GM10248 (cell line): Measurements from ENCODE around the gene PRDM1.

Experiments
- CTCF ChIA-PET: fragments of 300-600 bp; sonication (Branson Sonifier 250); formaldehyde crosslinking; extraction: SDS; loops from one replicate; lab custom pipeline; 2021; ENCODE audit warnings: antibody characterized with exemption; lab: Yijun Ruan, JAX
- POLR2A ChIA-PET: fragments of 350-650 bp; sonication (Branson Sonifier 250); formaldehyde crosslinking; extraction: SDS; loops from one replicate; lab custom pipeline; 2020; ENCODE audit warnings: antibody characterized with exemption; lab: Yijun Ruan, JAX
- DNase-seq: peaks from one replicate; pipeline ENCODE4 v3.0.0; 2012; ENCODE audit errors: extremely low spot score
- TF ChIP-seq, protein P1 (sequence below): IDR thresholded peaks from 2 replicates; pipeline ENCODE4 v1.5.1; 2012; ENCODE audit warnings: mild to moderate bottlenecking, low read depth; ENCODE audit errors: extremely low read depth, missing control alignments, control extremely low read depth

Gene PRDM1

GRCh38 chr6:106134087-106134770 lies 48.1 kb downstream of the PRDM1 start:
- ChIA-PET CTCF (interaction anchor here (1.7 kb wide), 1 partner anchor 8 kb away, joined by 7 read pairs; no protein-coding TSS in a partner anchor), POLR2A (no interaction called here)
- TF ChIP-seq, protein P1, sequence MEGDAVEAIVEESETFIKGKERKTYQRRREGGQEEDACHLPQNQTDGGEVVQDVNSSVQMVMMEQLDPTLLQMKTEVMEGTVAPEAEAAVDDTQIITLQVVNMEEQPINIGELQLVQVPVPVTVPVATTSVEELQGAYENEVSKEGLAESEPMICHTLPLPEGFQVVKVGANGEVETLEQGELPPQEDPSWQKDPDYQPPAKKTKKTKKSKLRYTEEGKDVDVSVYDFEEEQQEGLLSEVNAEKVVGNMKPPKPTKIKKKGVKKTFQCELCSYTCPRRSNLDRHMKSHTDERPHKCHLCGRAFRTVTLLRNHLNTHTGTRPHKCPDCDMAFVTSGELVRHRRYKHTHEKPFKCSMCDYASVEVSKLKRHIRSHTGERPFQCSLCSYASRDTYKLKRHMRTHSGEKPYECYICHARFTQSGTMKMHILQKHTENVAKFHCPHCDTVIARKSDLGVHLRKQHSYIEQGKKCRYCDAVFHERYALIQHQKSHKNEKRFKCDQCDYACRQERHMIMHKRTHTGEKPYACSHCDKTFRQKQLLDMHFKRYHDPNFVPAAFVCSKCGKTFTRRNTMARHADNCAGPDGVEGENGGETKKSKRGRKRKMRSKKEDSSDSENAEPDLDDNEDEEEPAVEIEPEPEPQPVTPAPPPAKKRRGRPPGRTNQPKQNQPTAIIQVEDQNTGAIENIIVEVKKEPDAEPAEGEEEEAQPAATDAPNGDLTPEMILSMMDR: no peak
- DNase-seq: no peak

DNA sequence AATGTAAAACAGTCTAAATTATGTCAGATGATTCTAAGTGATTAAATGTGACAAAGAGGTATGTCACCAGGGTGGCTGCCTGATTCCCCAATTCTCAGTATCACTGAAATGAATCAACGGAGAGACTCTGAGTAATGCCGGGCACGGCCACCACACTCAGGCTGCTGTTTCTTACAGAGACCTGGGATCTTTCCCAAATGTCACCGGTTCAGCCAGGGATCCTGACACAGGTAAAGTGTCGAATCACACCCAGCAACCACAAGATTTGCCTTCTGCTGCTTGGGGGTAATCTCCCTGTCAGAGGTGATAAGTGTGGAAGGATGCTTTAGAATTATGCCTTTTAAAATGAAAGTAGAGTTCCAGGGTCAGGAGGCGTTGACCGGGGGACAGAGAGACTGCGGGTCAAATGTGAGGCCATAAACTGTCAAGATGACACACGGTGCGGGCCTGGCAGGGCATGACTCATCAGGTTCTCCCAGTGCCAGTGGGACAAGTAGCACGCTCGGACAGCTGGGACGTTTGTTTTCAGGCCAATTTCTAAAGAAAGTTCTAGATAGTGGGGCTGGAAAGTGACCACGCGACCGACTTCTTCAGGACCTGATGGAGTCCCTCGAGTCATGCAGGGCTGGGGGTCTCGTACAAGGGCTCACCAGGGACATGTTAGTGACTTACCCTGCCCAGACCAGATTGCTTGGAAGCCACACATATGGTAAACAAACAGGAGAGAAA lies 48.9 kb downstream of the PRDM1 start:
- DNase-seq: no peak
- ChIA-PET POLR2A (no interaction called here), CTCF (interaction anchor here (1.0 to 1.3 kb wide), 2 partner anchors 88 to 732 kb away, joined by 3 read pairs; partner anchors contain the start of gene PREP)
- TF ChIP-seq, protein P1: no peak

GRCh38 chr6:106135911-106136571 lies 49.9 kb downstream of the PRDM1 start:
- no peak for DNase-seq
- ChIA-PET POLR2A (no interaction called here), CTCF (interaction anchor here (0.8 to 1.3 kb wide), 5 partner anchors 10 to 733 kb away, joined by 3 read pairs; partner anchors contain the start of gene PREP)
- TF ChIP-seq, protein P1: no peak

DNA sequence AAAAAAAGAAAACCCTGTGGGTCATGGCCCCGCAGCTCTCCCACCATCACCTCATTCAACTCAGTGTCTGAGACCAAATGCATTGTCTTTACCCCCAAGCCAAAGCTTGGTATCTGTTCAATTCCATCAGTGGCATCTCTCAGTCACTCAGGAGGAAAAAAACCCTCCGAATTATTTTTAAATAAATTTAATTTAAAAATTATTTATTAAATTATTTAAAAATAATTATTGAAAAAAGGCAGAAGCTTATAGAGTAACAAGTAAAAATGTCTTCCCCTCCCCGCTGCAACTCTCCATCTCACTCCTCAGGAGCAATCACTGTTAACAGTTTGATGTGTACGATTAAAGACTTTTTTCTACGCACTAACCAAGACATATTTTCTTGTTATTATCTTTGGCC lies 50.7 kb downstream of the PRDM1 start:
- POLR2A ChIA-PET: no interaction called here
- TF ChIP-seq, protein P1: no peak
- no peak for DNase-seq
- CTCF ChIA-PET: interaction anchor here (0.8 to 1.3 kb wide), 4 partner anchors 10 to 87 kb away, joined by 3 read pairs; no protein-coding TSS in a partner anchor

DNA sequence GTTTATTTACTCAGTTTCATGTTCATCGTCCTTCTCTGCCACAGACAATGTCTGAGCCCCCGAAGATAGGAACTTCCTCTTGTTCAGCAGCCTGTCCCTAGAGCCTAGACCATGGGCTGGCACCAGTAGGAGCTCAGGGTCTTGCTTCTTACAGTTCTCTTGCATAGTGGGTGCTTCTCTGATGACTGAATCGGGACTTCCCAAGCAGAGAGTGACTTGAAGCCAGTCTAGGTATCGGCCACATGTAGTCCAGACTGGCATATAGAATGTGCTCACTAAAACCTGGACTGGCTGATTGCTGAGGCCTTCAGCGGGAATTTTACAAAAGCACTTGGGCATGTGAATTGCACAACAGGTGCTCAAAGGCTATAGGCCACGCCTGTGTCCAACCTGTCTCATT lies 52.0 kb downstream of the PRDM1 start:
- DNase-seq: no peak
- TF ChIP-seq, protein P1: no peak
- POLR2A ChIA-PET: no interaction called here
- CTCF ChIA-PET: interaction anchor here (1.0 to 1.2 kb wide), 2 partner anchors 12 to 20 kb away, joined by 3 read pairs; no protein-coding TSS in a partner anchor
